Measurements from ENCODE around the gene UBN1.
A peak's percentile ranks its signal among the peaks of the same experiment; 100 is the strongest.

Gene UBN1

DNA sequence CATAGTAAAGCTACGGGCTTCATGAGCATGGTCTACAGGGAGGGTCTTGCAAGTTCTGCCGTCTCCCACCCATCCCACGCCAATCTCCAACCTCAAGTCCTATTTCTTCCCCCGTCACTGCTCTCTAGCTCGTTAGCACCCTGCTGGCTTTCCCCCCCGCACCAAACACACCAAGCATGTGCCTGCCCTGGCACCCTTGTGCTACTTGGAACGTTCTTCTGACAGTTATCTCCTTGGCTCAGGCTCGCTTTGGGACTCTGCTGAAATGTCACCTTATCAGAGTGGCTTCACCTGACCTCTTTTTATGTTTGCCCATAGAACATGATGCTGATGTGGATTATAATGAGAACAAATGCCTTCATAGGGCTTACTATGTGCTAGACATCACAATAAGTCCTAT, 22.1 kb upstream of the UBN1 start:
- no peak for DNase-seq

DNA sequence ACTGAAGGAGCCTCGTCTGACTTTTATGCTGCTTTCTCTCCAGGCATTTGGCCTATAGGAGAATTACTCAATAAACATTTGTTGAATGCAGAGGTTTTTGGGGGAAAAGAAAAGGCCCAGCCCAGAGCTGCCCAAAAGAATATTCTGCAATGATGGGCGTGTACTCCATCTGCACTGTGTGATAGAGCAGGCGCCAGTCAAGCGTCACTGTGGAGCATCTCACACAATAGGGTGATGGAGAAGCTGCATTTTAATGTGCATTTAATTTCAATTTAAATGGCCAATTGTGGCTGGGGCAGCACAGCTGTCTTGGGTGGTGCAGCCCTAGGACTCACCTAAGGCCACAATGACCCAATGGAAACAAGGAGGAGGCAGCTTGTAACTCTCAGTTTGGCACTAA, 20.8 kb upstream of the UBN1 start:
- DNase-seq: no peak

DNA sequence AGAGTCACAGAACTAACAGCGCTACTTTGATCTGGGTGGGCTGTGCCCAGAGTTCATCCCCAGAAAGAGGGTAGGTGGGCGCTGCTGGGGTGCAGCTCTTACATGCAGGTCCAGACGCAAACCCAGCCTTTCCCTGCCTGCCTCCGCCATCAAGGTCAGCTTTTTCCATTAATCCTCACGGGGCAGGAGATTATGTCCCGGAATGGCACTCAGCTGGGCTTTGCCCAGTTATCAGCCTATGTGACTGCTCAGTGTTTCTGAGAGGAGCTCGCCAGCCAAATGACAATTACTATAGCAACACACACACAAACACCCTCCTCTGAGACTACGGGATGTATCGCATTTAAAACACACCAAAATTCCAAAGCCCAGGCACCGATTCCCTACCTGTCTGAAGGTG, 20.3 kb upstream of the UBN1 start:
- no peak for DNase-seq

DNA sequence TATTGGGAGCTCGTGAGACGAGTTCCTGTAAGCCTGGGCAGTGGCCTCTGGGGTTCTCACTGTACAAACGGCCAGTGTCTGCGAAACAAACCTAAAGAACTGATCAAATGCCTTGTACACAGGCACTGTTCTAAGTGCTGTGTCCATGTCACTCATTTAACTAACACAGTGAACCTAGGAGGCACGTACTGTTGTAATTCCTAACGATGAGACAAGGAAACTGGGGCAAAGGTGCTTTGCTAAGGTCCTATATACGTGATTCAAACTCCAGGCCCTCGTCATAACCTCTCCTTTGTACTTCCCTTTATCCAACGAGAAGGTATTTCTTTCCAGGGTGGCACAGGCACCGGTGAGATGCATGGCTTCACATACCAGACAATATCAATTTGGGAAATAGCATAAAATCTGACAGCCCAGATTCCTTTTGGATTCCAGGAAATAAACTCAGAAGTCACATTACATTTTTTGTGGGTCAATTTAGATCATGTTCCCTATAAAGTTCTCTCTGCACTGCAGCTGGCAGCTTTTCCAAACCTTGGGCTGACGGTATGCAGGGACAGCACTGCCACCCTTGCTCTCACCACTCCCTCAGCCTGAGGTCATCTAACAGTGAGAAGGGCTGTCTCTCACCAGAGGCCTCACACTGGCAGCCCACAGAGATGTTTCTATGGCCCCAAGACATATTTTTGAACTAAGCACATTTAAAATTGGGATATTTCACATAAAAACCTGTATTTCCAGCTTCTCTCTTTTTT, 18.5 kb upstream of the UBN1 start:
- DNase-seq: no peak

DNA sequence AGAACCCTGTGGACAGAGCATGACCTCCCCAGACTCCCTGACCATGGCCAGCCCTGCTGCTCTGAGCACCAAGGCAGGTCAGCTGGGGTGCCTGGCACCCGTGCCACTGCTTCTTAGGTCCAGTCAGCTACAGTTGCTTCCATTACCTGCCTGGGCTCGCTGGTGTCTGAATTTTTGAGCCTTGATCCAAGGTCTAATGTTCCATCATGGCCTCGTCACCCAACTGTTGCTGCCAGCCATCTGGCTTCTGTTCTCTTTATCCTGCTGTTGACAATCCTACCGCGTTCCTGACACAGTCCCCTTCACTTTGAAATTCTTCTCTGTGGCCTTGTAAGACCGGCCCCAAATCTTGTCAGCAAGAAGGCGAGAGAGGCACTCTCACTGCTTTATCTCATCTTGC, 16.9 kb upstream of the UBN1 start:
- DNase-seq: no peak

DNA sequence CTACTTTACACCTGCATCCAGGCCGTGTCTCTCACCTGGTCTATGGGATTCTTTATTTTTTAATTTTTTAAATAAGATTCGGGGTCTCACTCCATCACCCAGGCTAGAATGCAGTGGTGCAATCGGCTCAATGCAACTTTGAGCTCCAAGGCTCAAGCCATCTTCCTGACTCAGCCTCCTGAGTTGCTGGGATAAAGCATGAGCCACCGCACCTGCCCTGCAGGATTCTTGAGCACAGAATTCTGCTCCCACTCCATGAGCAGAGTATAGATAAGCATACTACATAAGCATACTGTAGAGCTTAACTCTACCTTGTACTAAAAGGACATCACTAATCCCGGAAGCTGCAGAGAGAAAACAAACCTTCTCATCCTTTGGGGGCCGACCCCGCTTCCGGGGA, 15.7 kb upstream of the UBN1 start:
- DNase-seq: no peak

DNA sequence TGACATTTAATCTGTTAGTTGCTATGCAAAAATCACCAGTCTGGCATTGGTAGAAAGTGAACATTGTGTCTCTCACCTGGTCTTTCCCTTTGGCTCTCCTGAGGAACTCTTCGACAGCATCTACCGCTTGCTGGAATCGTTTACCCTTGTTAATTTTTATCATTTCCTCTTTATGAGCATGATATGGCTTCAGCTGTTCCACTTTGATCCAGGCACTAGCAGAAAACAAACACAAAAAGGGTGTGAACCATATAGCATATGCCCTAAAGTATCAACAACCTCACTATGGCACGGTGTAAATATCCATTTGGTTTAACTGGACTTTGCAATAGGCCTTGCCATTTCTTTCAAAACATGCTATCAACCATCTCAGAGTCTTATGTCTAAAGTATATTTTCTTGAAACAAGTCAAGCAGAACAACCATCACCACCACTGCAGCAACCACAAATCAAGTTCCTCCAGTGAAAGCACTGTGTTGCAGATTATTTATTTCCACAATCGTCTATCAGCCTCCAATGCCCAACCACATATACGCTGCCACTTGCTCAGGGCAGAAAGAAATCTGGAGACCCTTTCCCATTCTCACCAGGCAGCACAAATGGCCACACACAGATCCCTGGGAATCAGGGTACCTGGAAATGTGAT, 14.5 kb upstream of the UBN1 start:
- no peak for DNase-seq

DNA sequence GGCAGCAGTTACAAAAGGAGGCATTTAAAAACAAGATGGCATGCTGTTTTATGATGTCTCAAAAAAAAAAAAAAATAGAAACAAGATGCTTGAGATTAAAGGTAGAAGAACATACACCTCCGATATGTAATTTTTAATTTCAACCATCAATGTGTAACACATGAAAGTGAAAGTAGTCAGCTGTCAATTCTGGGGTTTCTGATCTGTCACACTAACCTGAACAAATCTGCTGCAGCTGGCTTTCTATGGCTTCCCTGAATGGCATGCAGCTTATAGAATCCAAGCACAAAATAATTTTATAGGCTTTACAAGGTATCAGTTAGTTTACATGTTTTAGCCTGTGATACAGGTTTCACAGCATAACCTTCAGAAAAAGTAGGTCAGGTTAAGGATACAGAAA, 13.7 kb upstream of the UBN1 start:
- DNase-seq: no peak

DNA sequence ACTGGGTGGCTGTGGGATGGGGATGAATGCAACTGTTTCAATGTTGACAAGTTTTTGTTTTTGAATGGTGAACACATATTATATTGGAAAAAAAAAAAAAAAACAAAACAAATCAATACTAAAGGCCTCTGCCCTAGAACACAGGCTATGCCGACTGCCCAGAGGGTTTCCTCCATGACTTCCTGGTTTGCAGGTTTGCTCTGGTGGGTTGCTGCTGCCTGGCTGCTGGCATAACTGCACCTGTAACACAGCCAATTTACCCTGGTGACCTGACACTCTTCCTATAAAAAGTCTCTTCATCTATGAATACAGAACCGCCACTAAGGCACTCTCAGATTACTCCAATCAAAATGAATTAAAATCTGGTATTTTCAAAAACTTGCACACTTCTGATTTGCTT, 10.6 kb upstream of the UBN1 start:
- no peak for DNase-seq

DNA sequence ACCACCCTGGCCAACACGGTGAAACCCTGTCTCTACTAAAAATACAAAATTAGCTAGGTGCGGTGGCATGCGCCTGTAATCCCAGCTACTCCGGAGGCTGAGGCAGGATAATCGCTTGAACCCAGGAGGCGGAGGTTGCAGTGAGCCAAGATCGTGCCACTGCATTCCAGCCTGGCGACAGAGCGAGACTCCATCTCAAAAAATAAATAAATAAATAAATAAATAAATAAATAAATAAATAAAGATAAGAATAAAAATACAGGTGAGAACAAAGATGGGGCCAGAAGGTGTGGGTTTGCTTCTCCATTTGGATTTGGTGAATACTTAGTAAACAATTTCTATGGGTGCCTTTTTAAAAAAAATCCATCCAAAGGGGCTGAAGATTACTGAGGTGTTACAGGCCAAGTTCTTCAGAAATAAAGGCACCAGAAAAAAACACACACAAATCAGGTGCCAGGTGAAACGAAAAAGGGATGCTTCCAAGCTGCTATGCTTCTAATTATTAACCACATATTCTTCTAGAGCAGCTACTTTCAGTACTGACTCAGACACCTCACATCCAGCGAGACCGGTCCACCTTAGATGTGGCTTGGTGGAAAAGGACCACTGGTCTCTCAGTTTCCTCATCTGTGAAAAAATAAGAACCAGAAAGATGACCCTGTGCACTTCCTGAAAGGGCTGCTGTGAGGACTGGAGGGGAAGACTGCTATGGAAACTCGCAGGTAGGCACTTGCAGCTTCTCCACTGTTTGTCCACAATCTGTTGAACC, 9.4 kb upstream of the UBN1 start:
- no peak for DNase-seq

DNA sequence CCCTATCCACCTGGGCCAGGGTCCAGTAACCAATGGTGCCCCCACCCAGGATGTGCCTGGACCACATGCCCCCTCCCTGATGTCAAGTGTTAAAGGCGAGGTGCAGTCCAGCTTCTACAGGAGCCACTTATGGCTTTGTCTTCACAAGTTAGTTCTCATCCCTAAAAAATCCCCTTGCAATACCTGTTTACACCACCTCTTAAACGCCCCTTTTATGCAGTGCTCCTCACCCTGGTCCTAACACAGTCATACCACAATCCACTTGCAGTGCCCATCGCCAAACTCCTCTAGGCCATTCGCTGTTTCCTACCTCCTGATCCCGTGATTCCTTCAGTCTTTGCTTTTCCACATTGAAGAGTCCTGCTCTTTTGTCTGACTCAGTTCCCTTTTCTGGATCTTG, 7.3 kb upstream of the UBN1 start:
- no peak for DNase-seq

DNA sequence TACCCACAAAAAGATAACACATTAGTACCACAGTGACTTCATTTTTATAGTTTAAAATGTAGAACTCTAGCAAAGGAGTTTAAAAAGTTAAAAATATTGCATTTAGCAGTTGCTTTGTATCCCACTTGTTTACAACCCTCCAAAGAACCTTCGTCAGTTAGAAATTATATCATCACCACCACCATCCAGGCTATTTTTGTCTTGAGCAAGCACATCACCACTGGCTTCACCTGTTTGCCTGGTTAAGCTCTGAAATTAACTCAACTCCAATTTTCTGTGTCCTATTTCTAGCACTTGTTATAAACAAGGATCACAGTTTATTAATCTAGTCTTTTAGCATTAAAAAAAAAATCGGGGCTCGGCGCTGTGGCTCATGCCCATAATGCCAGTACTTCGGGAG, 6.3 kb upstream of the UBN1 start:
- DNase-seq: no peak

DNA sequence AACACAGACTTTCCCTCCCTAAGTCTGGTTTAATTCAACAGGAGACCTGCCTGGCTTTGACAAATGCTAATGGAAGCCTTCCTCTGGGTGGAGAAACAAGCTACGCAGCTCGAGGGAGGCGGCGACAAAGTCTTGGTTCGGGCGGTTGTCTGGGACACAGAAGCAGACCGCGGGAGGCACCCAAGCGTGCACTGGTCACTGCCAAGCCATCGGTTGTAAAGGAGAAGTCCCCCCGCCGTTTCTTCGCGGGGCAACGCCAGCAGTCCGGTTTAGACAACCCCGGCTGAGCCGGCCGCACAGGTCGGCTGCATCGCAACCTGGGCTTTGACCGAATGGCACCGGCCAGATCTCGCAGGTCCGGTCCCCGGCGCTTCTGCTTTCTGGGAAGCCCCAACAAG, 779 bp upstream of the UBN1 start:
- peak; percentile 57 for DNase-seq

DNA sequence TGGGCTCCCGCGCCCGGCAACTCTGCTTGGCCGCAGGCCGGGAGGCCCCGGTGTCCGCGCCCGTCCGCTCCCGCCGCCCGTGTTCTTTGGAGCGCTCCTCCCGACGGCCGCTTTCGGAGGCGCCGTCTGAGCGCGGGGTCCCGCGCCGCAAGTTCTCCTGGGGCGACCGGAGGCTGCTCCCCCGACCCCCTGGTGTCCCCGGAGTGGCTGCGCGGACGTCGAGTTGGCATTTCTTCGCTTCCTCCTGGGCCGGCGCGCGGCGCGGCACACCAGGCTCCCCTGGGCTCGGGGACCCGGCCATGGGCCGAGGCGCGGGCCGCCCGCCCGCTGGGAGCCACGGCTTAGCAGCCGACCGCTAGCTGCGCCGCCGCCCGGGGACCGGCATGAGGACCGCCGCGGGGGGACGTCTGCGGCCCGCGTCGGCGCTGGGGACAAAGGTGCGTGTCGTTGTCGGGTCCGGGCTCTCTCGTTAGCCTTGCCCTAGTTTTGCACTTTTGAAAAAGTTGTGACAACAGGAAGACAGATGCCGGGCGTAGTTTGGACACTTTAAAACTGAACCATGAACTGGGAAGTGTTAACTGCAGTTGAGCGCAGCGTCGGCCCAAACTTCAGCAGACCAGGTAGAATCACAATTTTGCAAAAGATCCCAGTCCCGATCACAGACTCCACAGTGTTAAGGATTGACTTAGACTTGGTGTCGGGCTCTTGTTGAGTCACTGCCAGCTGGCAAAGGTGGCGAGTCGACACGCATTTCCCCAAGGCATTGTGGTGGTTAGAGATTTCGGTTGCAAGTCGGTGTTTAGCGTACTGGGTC, 700 bp downstream of the UBN1 start:
- DNase-seq: peak; percentile 68

DNA sequence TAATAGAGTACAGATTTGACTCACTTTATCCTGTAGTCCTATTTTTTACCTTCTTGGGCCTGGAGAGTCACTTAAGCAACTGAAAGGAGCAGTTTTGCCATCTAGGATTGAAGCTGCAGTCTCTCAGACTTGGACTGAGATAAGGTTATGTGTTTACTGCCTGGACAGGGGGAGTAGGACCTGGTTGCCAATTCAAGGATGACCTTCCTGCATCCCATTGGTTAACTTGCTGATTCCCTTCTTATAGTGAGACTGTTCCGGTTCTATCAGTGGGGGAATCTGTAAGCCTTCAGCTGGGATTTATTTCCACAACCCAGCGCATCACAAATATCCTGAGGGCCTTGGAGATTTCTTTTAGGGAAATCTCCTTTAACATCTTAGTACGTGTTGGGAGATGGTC, 2.9 kb downstream of the UBN1 start:
- peak; percentile 17 for DNase-seq

DNA sequence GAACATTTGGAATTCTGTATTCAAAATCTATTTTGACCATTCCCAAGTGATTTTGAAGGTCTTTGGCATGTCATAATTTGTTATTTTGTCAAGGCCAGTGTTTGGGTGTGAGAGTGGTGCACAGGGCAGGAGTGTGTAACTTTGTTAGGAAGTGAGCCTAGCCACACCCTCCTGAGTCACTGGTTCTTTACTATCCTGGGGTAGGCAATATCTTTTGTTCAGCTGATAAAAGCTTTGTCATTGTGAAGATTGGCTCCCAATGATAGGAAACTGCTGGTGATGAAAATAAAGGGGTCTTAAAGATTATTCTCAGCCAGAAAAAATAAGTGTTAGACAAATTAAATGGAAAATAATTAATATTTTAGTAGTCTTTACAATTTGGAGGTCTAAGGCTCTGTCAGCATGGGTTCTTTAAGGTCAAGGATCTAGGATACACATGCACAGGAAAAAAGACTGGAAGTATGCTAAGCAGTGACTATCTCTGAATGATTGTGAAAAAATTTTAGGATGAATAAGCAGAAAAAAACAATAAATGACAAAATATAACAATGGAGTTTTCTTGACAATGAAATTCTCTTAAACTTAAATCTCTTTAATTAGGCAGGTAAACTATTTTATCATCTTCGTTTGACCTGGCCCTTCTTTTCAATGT, 5.1 kb downstream of the UBN1 start:
- DNase-seq: peak; percentile 31

DNA sequence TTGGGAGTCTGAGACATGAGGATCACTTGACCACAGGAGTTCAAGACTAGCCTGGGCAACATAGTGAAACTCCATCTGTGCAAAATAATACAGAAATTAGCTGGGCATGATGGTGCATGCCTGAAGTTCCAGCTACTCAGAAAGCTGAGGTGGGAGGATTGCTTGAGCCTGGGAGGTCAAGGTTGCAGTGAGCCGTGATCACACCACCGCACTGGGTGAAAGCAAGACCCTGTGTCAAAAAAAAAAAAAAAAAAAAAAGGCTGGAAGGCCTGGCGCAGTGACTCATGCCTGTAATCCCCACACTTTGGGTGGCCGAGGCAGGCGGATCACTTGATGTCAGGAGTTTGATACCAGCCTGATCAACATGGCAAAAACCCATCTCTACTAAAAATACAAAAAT, 8.1 kb downstream of the UBN1 start:
- DNase-seq: no peak

DNA sequence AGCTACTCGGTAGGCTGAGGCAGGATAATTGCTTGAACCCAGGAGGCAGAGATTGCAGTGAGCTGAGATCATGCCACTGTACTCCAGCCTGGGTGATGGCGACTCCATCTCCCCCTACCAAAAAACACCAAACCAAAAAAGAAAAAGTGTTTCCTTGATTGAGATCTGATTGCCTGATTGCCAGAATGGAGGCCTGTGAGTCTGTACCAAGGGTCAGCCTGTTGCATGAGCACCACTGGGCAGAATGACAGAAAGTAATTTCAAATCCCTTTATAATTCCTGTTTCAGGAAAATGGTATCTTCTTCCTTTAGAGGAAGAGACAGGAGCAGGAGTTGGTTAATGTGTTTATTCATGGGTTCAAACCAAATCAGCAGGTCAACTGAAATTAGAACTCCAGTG, 8.5 kb downstream of the UBN1 start:
- DNase-seq: no peak

DNA sequence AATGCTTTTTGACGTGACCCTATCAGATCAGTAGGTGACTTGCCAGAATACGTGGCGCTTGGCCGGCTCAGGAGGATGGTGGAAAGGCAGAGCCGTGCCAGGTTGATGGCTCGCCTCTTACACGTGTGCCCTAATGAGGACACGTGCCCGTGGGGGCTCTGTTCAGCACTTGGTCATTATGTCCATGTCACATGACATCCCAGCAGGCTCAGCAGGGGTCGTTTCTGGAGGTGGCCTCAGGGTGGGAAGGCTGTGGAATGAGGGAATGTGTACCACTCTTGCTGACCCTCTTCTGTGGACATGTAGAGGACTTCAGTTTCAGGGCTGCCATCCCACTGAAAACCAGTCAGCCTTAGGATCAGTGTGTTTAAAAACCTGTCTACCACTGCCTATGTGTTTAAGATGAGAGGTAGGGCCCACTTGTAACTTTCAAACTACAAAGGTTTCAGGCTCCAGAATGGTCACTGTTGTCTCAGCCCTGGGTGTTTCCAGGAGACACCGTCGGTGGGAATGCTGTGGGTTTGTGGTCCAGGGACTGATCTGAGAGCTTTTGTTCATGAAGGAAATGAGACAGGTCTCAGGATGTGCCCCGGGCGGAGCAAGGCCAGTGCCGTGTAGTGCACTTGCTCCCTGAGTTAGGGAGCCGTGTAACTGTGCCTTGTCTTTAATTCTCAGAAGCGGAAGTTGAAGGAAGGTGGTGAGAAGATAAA, 12.1 kb downstream of the UBN1 start:
- DNase-seq: no peak

DNA sequence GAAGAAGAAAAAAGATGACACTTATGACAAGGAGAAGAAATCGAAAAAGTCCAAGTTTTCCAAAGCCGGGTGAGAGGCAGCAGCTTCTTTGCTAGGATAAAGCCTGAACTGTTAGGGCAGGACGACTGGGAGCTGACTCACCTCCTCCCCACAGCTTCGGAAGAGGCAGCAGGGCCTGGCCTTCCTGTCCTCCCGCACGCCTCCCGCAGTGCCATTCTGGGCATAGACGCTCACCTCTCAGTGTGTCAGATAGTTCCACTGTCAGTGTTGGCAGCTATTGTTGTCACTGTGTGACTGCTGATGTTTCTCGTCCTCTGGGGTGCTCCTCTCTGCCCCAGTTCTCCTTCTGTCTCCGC, 12.6 kb downstream of the UBN1 start:
- DNase-seq: peak; percentile 9

DNA sequence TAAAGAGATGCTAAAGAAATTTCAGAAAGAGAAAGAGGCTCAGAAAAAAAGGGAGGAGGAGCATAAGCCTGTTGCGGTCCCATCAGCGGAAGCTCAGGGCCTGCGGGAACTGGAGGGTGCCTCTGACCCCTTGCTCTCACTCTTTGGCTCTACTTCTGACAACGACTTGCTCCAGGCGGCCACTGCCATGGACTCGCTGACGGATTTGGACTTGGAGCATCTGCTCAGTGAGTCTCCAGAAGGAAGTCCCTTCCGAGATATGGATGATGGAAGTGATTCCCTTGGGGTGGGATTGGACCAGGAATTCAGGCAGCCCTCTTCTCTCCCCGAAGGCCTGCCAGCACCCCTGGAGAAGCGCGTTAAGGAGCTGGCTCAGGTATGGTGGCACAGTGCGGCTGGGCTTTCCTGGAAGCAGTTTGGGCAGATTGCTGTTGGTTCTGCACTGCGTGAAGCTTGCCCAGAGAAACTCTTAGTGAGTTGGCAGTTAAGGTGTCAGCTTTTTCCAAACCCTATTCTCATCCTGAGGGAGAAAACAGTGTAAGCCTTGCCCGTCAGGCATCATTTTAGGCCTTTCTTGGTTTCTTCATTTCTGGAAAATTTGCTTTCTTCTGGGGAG, 13.6 kb downstream of the UBN1 start:
- no peak for DNase-seq

DNA sequence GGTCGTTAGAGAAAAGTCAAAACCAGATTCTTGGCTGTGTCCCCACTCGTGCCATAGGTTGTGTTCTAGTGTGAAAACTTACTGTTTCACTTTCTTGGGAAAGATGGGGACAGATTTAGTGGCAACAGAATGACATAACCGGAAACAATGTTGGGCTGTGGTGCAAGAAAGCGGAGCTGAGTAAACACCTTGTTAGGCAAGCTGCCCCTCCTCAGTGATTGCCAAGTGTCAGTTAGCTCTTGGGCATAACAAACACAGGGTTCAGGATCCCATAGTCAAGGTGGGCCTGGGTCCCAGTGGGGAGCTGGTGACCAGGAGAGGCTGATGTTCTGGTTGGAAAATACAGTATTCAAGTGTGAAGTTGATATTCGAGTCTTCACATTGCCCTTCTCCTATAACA, 15.4 kb downstream of the UBN1 start:
- no peak for DNase-seq
